Activated B cell treated with CpG ODN at 0.5 μM for 24 hours (primary cell): ENCODE results near the gene PLA2G2F. TPM values are rescaled to one million over a fixed set of nuclear protein-coding genes. Genes with fewer than 3 reads are reported as not detected.

Experiments used
- ATAC-seq: fragments of 200-7000 bp; cut with Tn5 transposase; one replicate; pipeline ENCODE4 v1.10.0; 2021; ENCODE audit warnings: low read depth, mild to moderate bottlenecking, moderate library complexity
- CTCF ChIA-PET: fragments of 350-600 bp; sonication (Branson Sonifier 250); formaldehyde crosslinking; loops from one replicate; lab custom pipeline; 2021; ENCODE audit warnings: antibody characterized with exemption; lab: Charles Lee
- POLR2A ChIA-PET: fragments of 350-600 bp; sonication (Branson Sonifier 250); formaldehyde crosslinking; loops from one replicate; lab custom pipeline; 2021; ENCODE audit warnings: antibody characterized with exemption; lab: Charles Lee
- DNase-seq: peaks from one replicate; pipeline ENCODE4 v3.0.0; 2022
- H3K27ac Mint-ChIP-seq: one replicate; pipeline ENCODE4 v1.8.0; 2020; ENCODE audit warnings: mixed read lengths
- H3K27me3 Mint-ChIP-seq: one replicate; pipeline ENCODE4 v1.8.0; 2021; ENCODE audit warnings: mixed read lengths
- H3K36me3 Mint-ChIP-seq: one replicate; pipeline ENCODE4 v1.8.0; 2021; ENCODE audit warnings: low read depth, mixed read lengths
- H3K4me1 Mint-ChIP-seq: one replicate; pipeline ENCODE4 v1.8.0; 2021; ENCODE audit warnings: mixed read lengths
- H3K4me3 Mint-ChIP-seq: one replicate; pipeline ENCODE4 v1.8.0; 2020; ENCODE audit warnings: mild to moderate bottlenecking, mixed read lengths
- H3K9me3 Mint-ChIP-seq: one replicate; pipeline ENCODE4 v1.8.0; 2020; ENCODE audit warnings: mixed read lengths
- CTCF ChIP-seq: fragments of 200-600 bp; IDR thresholded peaks from one replicate; pipeline ENCODE4 v1.8.0; 2022; ENCODE audit warnings: antibody characterized with exemption, mild to moderate bottlenecking
- intact Hi-C: fragments of 100-400 bp; cut with micrococcal nuclease; formaldehyde crosslinking; loops from one replicate; pipeline ENCODE4 v1.15.1; 2024
- total RNA-seq: library from RNA; stranded (reverse); gene quantifications from 2 replicates; pipeline ENCODE4 v1.2.3, GENCODE V29; 2022

PLA2G2F gene
- total RNA-seq, 1 donor from 2014 or later: not detected

- ATAC-seq: peak; percentile 92
- intact Hi-C loops: loop anchor here (1.0 to 5.0 kb wide), 4 partner anchors 52 to 392 kb away; no protein-coding TSS in a partner anchor
- Mint-ChIP-seq H3K9me3 (no peaks in the 10 kb centered on the region), H3K27ac (no peak overlapping the region), H3K27me3 (no peaks in the 10 kb centered on the region), H3K36me3 (no peaks in the 10 kb centered on the region), H3K4me3 (no peak overlapping the region), H3K4me1 (peaks cover 6% of the 10 kb centered on the region)
- peak; percentile 29 for DNase-seq
- no peak for TF ChIP-seq CTCF
- ChIA-PET CTCF (interaction anchor here (0.9 to 5.0 kb wide), 4 partner anchors 10 to 93 kb away, joined by 3 to 54 read pairs (median 10); no protein-coding TSS in a partner anchor), POLR2A (no interaction called here)
These were observed 38.3 kb upstream of the PLA2G2F start for GRCh38 chr1:20100632-20101355.

- no peaks in the 10 kb centered on the region for H3K36me3 Mint-ChIP-seq
- H3K27ac Mint-ChIP-seq: no peak overlapping the region
- ATAC-seq: no peak
- H3K4me3 Mint-ChIP-seq: no peak overlapping the region
- H3K4me1 Mint-ChIP-seq: peaks cover 6% of the 10 kb centered on the region
- ChIA-PET CTCF (interaction anchor here (5.0 kb wide), 1 partner anchor 49 kb away, joined by 54 read pairs; no protein-coding TSS in a partner anchor), POLR2A (no interaction called here)
- H3K9me3 Mint-ChIP-seq: no peaks in the 10 kb centered on the region
- TF ChIP-seq CTCF: no peak
- no peak for DNase-seq
- intact Hi-C loops: loop anchor here (5.0 kb wide), 1 partner anchor 389 kb away; no protein-coding TSS in a partner anchor
- no peaks in the 10 kb centered on the region for H3K27me3 Mint-ChIP-seq
These were observed 36.2 kb upstream of the PLA2G2F start for GRCh38 chr1:20102875-20103274.

GRCh38 chr1:20105856-20106255 lies 33.3 kb upstream of the PLA2G2F start:
- no peak for ATAC-seq
- no peak for TF ChIP-seq CTCF
- no peak overlapping the region for H3K4me3 Mint-ChIP-seq
- intact Hi-C loops: no loop called here
- H3K36me3 Mint-ChIP-seq: no peaks in the 10 kb centered on the region
- POLR2A ChIA-PET: no interaction called here
- no peak for DNase-seq
- H3K27ac Mint-ChIP-seq: no peak overlapping the region
- H3K9me3 Mint-ChIP-seq: no peaks in the 10 kb centered on the region
- peaks cover 5% of the 10 kb centered on the region for H3K4me1 Mint-ChIP-seq
- CTCF ChIA-PET: no interaction called here
- no peaks in the 10 kb centered on the region for H3K27me3 Mint-ChIP-seq

GRCh38 chr1:20107351-20107750 lies 31.8 kb upstream of the PLA2G2F start:
- H3K4me1 Mint-ChIP-seq: no peaks in the 10 kb centered on the region
- intact Hi-C loops: no loop called here
- ChIA-PET POLR2A (no interaction called here), CTCF (no interaction called here)
- no peak overlapping the region for H3K4me3 Mint-ChIP-seq
- H3K27me3 Mint-ChIP-seq: no peaks in the 10 kb centered on the region
- no peak for ATAC-seq
- no peaks in the 10 kb centered on the region for H3K9me3 Mint-ChIP-seq
- no peaks in the 10 kb centered on the region for H3K36me3 Mint-ChIP-seq
- no peak overlapping the region for H3K27ac Mint-ChIP-seq
- no peak for TF ChIP-seq CTCF
- no peak for DNase-seq

- TF ChIP-seq CTCF: no peak
- ChIA-PET POLR2A (no interaction called here), CTCF (no interaction called here)
- ATAC-seq (no peak), DNase-seq (no peak)
- H3K4me1 Mint-ChIP-seq: no peaks in the 10 kb centered on the region
- no peak overlapping the region for H3K27ac Mint-ChIP-seq
- H3K9me3 Mint-ChIP-seq: no peaks in the 10 kb centered on the region
- no peak overlapping the region for H3K4me3 Mint-ChIP-seq
- intact Hi-C loops: no loop called here
- no peaks in the 10 kb centered on the region for H3K27me3 Mint-ChIP-seq
- no peaks in the 10 kb centered on the region for H3K36me3 Mint-ChIP-seq
These were observed 31.3 kb upstream of the PLA2G2F start for GRCh38 chr1:20107796-20108195.
